Sigmoid colon (tissue), 7 donors: ENCODE results near the gene PBX2. TPM values are rescaled to one million over a fixed set of nuclear protein-coding genes. Genes with fewer than 3 reads are reported as not detected.
A peak's percentile ranks its signal among the peaks of the same experiment; 100 is the strongest.

Experiments
- DNase-seq: peaks from one replicate; pipeline ENCODE4 v3.0.0-alpha.2; 2019
- H3K27ac ChIP-seq, 4 donors: fragments of 200-600 bp; sonication (generic); one replicate each; pipeline ENCODE4 v1.5.1; 2016 to 2019; ENCODE audit warnings: mild to moderate bottlenecking in 1 of 4
- H3K27me3 ChIP-seq, 3 donors: fragments of 200-600 bp; sonication (generic); one replicate each; pipeline ENCODE4 v1.5.1; 2019; ENCODE audit warnings: mild to moderate bottlenecking in 1 of 3
- H3K36me3 ChIP-seq, 4 donors: fragments of 200-600 bp; sonication (generic); one replicate each; pipeline ENCODE4 v1.5.1; 2016 to 2019
- H3K4me1 ChIP-seq, 4 donors: fragments of 200-600 bp; sonication (generic); one replicate each; pipeline ENCODE4 v1.5.1; 2017 to 2019
- H3K4me3 ChIP-seq, 4 donors: fragments of 200-600 bp; sonication (generic); one replicate each; pipeline ENCODE4 v1.5.1; 2017 to 2019; ENCODE audit warnings: mild to moderate bottlenecking in 2 of 4, moderate library complexity in 1 of 4
- H3K9me3 ChIP-seq, 4 donors: fragments of 200-600 bp in 3 of 4; sonication (generic) in 3 of 4; one replicate each; pipeline versions ENCODE4 v1.5.1 to v1.6.1; 2013 to 2019
- CTCF ChIP-seq, 4 experiments: fragments of 450-650 bp in 3 of 4; fragments of 200-600 bp in 1 of 4; IDR thresholded peaks; one replicate each; pipeline ENCODE4 v1.5.1; 2016 to 2019; ENCODE audit warnings: antibody characterized with exemption in 4 of 4, mild to moderate bottlenecking in 3 of 4, moderate library complexity in 2 of 4
- EP300 ChIP-seq, 4 donors: sonication (generic); formaldehyde crosslinking; IDR thresholded peaks; one replicate each; pipeline ENCODE4 v1.6.1; 2017; ENCODE audit warnings: antibody characterized with exemption in 4 of 4
- POLR2A ChIP-seq, 2 donors: fragments of 450-650 bp; IDR thresholded peaks; one replicate each; pipeline ENCODE4 v1.6.1; 2016; ENCODE audit warnings: antibody characterized with exemption in 2 of 2, mild to moderate bottlenecking in 2 of 2, moderate library complexity in 2 of 2
- POLR2AphosphoS5 ChIP-seq, 4 donors: sonication (generic); formaldehyde crosslinking; IDR thresholded peaks; one replicate each; pipeline ENCODE4 v1.6.1; 2017; ENCODE audit warnings: antibody characterized with exemption in 4 of 4
- WGBS, 2 donors: extraction: QIAGEN DNeasy Blood & Tissue Kit; methylation state at CpG; one replicate each; pipeline ENCODE4 v1.1.7; 2013; 5-methylcytosine and 5-hydroxymethylcytosine counted together
- intact Hi-C: fragments of 100-400 bp; cut with DNase I; formaldehyde crosslinking; loops from one replicate; pipeline ENCODE4 v1.15.1; 2023
- polyA plus RNA-seq, 3 donors: library from polyadenylated mRNA; stranded (reverse); fragments of 200-250 nt; gene quantifications; one replicate each; pipeline ENCODE4 v1.2.3, GENCODE V29; 2013
- total RNA-seq, 4 donors: library from RNA; depleted of rRNA; stranded (reverse); fragments of >200 nt; gene quantifications; one replicate each; pipeline ENCODE4 v1.1.0, GENCODE V29; 2016
- donor health status: healthy with polysubstance abuse.
- donor health status: Bipolar disorder and iron deficiency.
- donor health status: healthy.

Gene PBX2
- total and polyA plus RNA-seq, 7 donors = 16.6 to 67.7 (median 54.2) TPM

GRCh38 chr6:32156891-32157290 is 33.1 kb downstream of the PBX2 start:
- TF ChIP-seq CTCF (IDR thresholded peaks at IDR 0.05) = no peak
- TF ChIP-seq POLR2A (IDR thresholded peaks at IDR 0.05) = no peak
- TF ChIP-seq EP300 (IDR thresholded peaks at IDR 0.05) = no peak
- TF ChIP-seq POLR2AphosphoS5 (IDR thresholded peaks at IDR 0.05) = no peak
- H3K27me3 ChIP-seq = no peaks in the 10 kb centered on the region
- intact Hi-C loops = loop anchor here (10.0 kb wide), 1 partner anchor 112 kb away; no protein-coding TSS in a partner anchor
- H3K4me3 ChIP-seq = no peak overlapping the region
- WGBS, 2 donors = 90 to 94% methylated on average over 9 of the region's 9 CpGs
- no peak overlapping the region for H3K27ac ChIP-seq
- no peak for DNase-seq
- no peaks in the 10 kb centered on the region for H3K9me3 ChIP-seq
- H3K36me3 ChIP-seq = peaks cover 14 to 45% (median 20%) of the 10 kb centered on the region in 4 donors
- H3K4me1 ChIP-seq = peaks cover 0 to 36% (median 30%) of the 10 kb centered on the region in 4 donors

DNA sequence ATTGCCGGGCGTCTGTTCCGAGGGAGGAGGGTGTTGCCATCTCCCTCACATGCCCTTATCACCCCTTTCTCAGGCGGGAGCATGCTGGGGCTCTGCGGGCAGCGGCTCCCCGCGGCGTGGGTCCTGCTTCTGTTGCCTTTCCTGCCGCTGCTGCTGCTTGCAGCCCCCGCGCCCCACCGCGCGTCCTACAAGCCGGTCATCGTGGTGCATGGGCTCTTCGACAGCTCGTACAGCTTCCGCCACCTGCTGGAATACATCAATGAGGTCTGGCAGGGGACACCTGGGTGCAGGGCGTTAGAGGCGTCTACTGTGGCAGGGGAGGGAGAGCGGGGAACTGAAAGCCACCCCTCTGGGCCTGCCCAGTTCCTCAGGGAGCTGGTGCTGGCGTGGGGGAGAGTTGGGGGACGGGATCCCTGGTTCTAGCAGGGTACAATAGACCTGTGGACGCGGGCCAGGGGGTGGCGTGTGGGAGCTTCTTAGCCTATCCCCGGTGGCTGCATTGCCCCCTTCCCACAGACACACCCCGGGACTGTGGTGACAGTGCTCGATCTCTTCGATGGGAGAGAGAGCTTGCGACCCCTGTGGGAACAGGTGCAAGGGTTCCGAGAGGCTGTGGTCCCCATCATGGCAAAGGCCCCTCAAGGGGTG is 35.4 kb downstream of the PBX2 start:
- Histone ChIP-seq H3K4me3 (peak overlapping the region; percentile 61 to 80 (median 78)), H3K36me3 (peaks cover 14 to 39% (median 20%) of the 10 kb centered on the region in 4 donors), H3K27ac (peak overlapping the region; percentile 88 to 93 (median 92)), H3K9me3 (no peaks in the 10 kb centered on the region), H3K4me1 (peaks cover 0 to 57% (median 49%) of the 10 kb centered on the region in 4 donors), H3K27me3 (no peaks in the 10 kb centered on the region)
- WGBS, 2 donors = 3 to 4% methylated on average over 34 of the region's 34 CpGs
- TF ChIP-seq POLR2AphosphoS5 (IDR thresholded peaks at IDR 0.05) (peak in 3 of 4 donors; percentile 4 to 26 (median 15)), CTCF (IDR thresholded peaks at IDR 0.05) (peak; percentile 55 to 77 (median 60)), POLR2A (IDR thresholded peaks at IDR 0.05) (no peak), EP300 (IDR thresholded peaks at IDR 0.05) (no peak)
- intact Hi-C loops = loop anchor here (1.0 to 10.0 kb wide), 4 partner anchors 22 to 110 kb away; partner anchors contain the start of gene AGPAT1
- peak; percentile 89 for DNase-seq

GRCh38 chr6:32153564-32154513 is 36.2 kb downstream of the PBX2 start, which contains the start of gene PPT2:
Gene PPT2, plus strand, starts transcription at chr6:32154141. Its CDS starts 454 bp downstream, at chr6:32154595.
- WGBS, 2 donors = 2 to 3% methylated on average over 52 of the region's 52 CpGs
- DNase-seq = peak; percentile 98
- H3K9me3 ChIP-seq = no peaks in the 10 kb centered on the region
- peaks cover 0 to 59% (median 49%) of the 10 kb centered on the region in 4 donors for H3K4me1 ChIP-seq
- peak within 1 kb of the TSS; percentile 88 to 93 (median 92) for H3K27ac ChIP-seq
- peak within 1 kb of the TSS; percentile 61 to 80 (median 78) for H3K4me3 ChIP-seq
- H3K36me3 ChIP-seq = peaks cover 14 to 42% (median 18%) of the 10 kb centered on the region in 4 donors
- intact Hi-C loops = loop anchor here (1.0 to 10.0 kb wide), 4 partner anchors 22 to 109 kb away; partner anchors contain the start of gene AGPAT1
- no peaks in the 10 kb centered on the region for H3K27me3 ChIP-seq
- TF ChIP-seq POLR2AphosphoS5 (IDR thresholded peaks at IDR 0.05) (peak; percentile 77 to 89 (median 82)), CTCF (IDR thresholded peaks at IDR 0.05) (peak in 2 of 4 experiments; percentile 13 to 19), POLR2A (IDR thresholded peaks at IDR 0.05) (peak in 1 of 2 donors; percentile 47), EP300 (IDR thresholded peaks at IDR 0.05) (peak in 2 of 4 donors; percentile 2 to 91)

- Histone ChIP-seq H3K36me3 (peaks cover 7 to 42% (median 10%) of the 10 kb centered on the region in 4 donors), H3K27ac (peak overlapping the region; percentile 88 to 93 (median 92)), H3K9me3 (no peaks in the 10 kb centered on the region), H3K27me3 (no peaks in the 10 kb centered on the region), H3K4me1 (peaks cover 0 to 59% (median 49%) of the 10 kb centered on the region in 4 donors), H3K4me3 (peak overlapping the region; percentile 61 to 80 (median 78))
- intact Hi-C loops = loop anchor here (1.0 to 10.0 kb wide), 3 partner anchors 23 to 108 kb away; partner anchors contain the start of gene FKBPL
- 44 to 52% methylated on average over 35 of the region's 35 CpGs for whole genome bisulfite sequencing, 2 donors
- peak; percentile 78 for DNase-seq
- TF ChIP-seq POLR2A (IDR thresholded peaks at IDR 0.05) = no peak
- no peak for TF ChIP-seq CTCF (IDR thresholded peaks at IDR 0.05)
- peak in 3 of 4 donors; percentile 11 to 37 (median 30) for TF ChIP-seq POLR2AphosphoS5 (IDR thresholded peaks at IDR 0.05)
These were observed 37.0 kb downstream of the PBX2 start for GRCh38 chr6:32152769-32153563.
